ENCODE data around the gene DSCAM. TPM values are rescaled to one million over a fixed set of nuclear protein-coding genes. Genes with fewer than 3 reads are reported as not detected.

Gene DSCAM
- total RNA-seq, 2 experiments from 2014 or later: not detected

DNA sequence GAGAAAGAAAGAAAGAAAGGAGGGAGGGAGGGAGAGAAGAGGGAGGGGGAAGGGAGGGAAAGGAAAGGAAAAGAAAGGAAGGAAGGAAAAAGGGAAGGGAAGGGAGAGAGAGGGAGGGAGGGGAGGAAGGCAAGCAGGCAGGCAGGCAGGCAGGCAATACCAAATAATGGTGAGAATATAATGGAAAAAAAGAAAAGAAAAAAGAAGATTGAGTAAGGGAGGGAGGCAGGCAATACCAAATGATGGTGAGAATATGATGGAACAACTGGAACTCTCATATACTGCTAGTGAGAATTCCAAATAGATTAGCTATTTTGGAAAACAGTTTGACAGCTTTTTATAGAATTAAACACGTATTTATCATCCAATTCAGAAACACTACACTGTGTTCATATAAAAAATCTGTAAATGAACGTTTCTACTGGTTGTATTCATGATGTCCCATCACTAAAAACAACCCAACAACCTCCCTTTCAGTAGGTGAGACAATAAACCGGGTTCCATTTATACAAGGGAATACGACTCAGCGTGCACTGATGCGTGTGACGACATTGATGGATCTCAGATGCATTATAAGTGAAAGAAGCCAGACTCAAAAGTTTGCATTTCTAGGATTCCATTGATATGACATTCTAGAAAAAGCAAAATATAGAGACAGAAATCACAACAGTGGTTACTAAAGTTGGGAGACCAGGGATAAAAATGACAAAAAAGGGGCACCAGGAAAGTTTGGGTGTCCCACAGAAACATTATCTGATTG, 226.4 kb downstream of the DSCAM start:
- intact Hi-C loops (cut with micrococcal nuclease): no loop called here
- ATAC-seq (no peak), DNase-seq (no peak)
- ChIA-PET CTCF (no interaction called here), POLR2A (no interaction called here)
- Mint-ChIP-seq H3K27me3 (no peaks in the 10 kb centered on the region), H3K4me3 (no peak overlapping the region), H3K27ac (no peak overlapping the region), H3K36me3 (ENCODE audit: low read depth) (no peaks in the 10 kb centered on the region), H3K4me1 (ENCODE audit: low read depth) (no peaks in the 10 kb centered on the region), H3K9me3 (peaks cover 4% of the 10 kb centered on the region)
- no peak for TF ChIP-seq CTCF (IDR thresholded peaks at IDR 0.05)

- ChIA-PET CTCF (interaction anchor here (1.5 kb wide), 1 partner anchor 21 kb away, joined by 3 read pairs; no protein-coding TSS in a partner anchor), POLR2A (no interaction called here)
- Mint-ChIP-seq H3K4me1 (ENCODE audit: low read depth) (no peaks in the 10 kb centered on the region), H3K36me3 (ENCODE audit: low read depth) (no peaks in the 10 kb centered on the region), H3K27me3 (no peaks in the 10 kb centered on the region), H3K4me3 (no peak overlapping the region), H3K9me3 (peaks cover 4% of the 10 kb centered on the region), H3K27ac (no peak overlapping the region)
- no peak for ATAC-seq
- no peak for DNase-seq
- intact Hi-C loops (cut with micrococcal nuclease): no loop called here
- TF ChIP-seq CTCF (IDR thresholded peaks at IDR 0.05): no peak
Observed at GRCh38 chr21:40618191-40618973, 228.6 kb downstream of the DSCAM start.

GRCh38 chr21:40616377-40616704, 230.6 kb downstream of the DSCAM start:
- POLR2A ChIA-PET: no interaction called here
- CTCF ChIA-PET: no interaction called here
- DNase-seq: no peak
- Mint-ChIP-seq H3K27ac (no peak overlapping the region), H3K36me3 (ENCODE audit: low read depth) (no peaks in the 10 kb centered on the region), H3K27me3 (no peaks in the 10 kb centered on the region), H3K4me3 (no peak overlapping the region), H3K9me3 (peaks cover 1% of the 10 kb centered on the region), H3K4me1 (ENCODE audit: low read depth) (no peaks in the 10 kb centered on the region)
- intact Hi-C loops (cut with micrococcal nuclease): no loop called here
- no peak for ATAC-seq
- no peak for TF ChIP-seq CTCF (IDR thresholded peaks at IDR 0.05)

DNA sequence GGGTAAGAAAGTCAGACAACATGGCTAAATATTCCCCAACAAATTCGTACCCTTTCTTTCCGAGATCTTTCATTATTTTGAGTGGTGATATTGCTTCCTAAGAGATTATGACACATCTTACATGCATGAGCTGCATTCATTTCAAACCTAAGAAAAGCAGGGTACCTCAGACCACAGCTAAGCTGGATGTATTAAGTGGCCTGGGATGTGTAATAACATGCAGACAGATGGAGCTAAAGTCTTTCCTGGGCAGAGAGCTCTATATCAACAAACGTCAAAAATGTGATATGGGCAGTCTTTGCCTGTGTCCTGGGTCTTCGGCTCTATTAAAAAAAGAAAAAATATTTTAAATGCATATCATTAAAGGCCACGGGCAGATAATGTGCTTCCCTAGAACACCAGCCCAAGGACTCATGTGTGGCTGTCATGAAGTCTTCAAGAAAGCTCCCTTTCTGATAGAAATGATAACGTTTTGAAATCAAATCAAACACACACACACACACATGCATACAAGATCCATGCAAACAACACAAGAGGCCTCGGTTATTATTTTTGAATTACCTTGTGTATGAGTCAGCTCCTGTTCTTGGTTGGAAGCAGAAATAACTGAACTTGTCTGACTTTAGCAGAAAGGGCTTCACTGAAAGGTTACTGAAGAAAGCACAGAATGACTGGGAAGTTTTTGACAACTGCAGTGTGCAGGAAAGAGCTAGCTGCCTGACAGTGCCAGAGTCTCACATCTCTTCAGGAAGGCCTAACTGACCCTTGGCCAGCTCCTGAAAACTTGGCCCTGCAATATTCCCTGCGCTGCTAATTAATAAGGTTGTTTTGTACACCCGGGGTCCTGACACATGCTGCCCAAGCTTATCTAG, 231.2 kb downstream of the DSCAM start:
- DNase-seq (no peak), ATAC-seq (no peak)
- intact Hi-C loops (cut with micrococcal nuclease): no loop called here
- Mint-ChIP-seq H3K4me1 (ENCODE audit: low read depth) (no peaks in the 10 kb centered on the region), H3K9me3 (no peaks in the 10 kb centered on the region), H3K36me3 (ENCODE audit: low read depth) (no peaks in the 10 kb centered on the region), H3K27ac (no peak overlapping the region), H3K27me3 (no peaks in the 10 kb centered on the region), H3K4me3 (no peak overlapping the region)
- POLR2A ChIA-PET: no interaction called here
- CTCF ChIA-PET: no interaction called here
- no peak for TF ChIP-seq CTCF (IDR thresholded peaks at IDR 0.05)

All from activated CD8-positive, alpha-beta T cell treated with anti-CD3 and anti-CD28 coated beads for 36 hours (primary cell).